ENCODE measurements around the gene CDKN2AIPNL. TPM values are rescaled to one million over a fixed set of nuclear protein-coding genes. Genes with fewer than 3 reads are reported as not detected.

The CDKN2AIPNL gene
- total RNA-seq, 1 experiment from 2014 or later: 82.4 TPM

GRCh38 chr5:134459010-134459403, 47.3 kb upstream of the CDKN2AIPNL start:
- no TSS peak for BruUV-seq (replicated peaks)
- Mint-ChIP-seq H3K4me3 (ENCODE audit: unreplicated experiment) (no peak overlapping the region), H3K9me3 (ENCODE audit: unreplicated experiment) (no peaks in the 10 kb centered on the region), H3K4me1 (ENCODE audit: insufficient read depth, unreplicated experiment) (peaks cover 37% of the 10 kb centered on the region), H3K36me3 (ENCODE audit: insufficient read depth, unreplicated experiment) (no peaks in the 10 kb centered on the region), H3K27ac (ENCODE audit: low read depth, unreplicated experiment) (peak overlapping the region; percentile 68), H3K27me3 (ENCODE audit: insufficient read depth, unreplicated experiment) (no peaks in the 10 kb centered on the region)
- CTCF ChIA-PET: interaction anchor here (0.8 to 2.5 kb wide), 6 partner anchors 13 to 281 kb away, joined by 3 to 16 read pairs (median 4); no protein-coding TSS in a partner anchor
- POLR2A ChIA-PET: interaction anchor here (0.8 to 11.6 kb wide), 10 partner anchors 8 to 92 kb away, joined by 3 to 321 read pairs (median 6); partner anchors contain the start of genes CDKL3, CDKN2AIPNL and JADE2
- intact Hi-C loops (cut with micrococcal nuclease): no loop called here
- no peak for TF ChIP-seq CTCF (IDR thresholded peaks at IDR 0.05; ENCODE audit: unreplicated experiment)
- no peak for DNase-seq (ENCODE audit: unreplicated experiment)

GRCh38 chr5:134458234-134459009, 46.7 kb upstream of the CDKN2AIPNL start:
- Mint-ChIP-seq H3K27ac (ENCODE audit: low read depth, unreplicated experiment) (peak overlapping the region; percentile 68), H3K27me3 (ENCODE audit: insufficient read depth, unreplicated experiment) (no peaks in the 10 kb centered on the region), H3K36me3 (ENCODE audit: insufficient read depth, unreplicated experiment) (no peaks in the 10 kb centered on the region), H3K4me1 (ENCODE audit: insufficient read depth, unreplicated experiment) (peaks cover 37% of the 10 kb centered on the region), H3K4me3 (ENCODE audit: unreplicated experiment) (no peak overlapping the region), H3K9me3 (ENCODE audit: unreplicated experiment) (no peaks in the 10 kb centered on the region)
- intact Hi-C loops (cut with micrococcal nuclease): no loop called here
- ChIA-PET CTCF (interaction anchor here (0.6 to 2.5 kb wide), 6 partner anchors 20 to 1033 kb away, joined by 3 to 16 read pairs (median 3); no protein-coding TSS in a partner anchor), POLR2A (interaction anchor here (0.7 to 11.6 kb wide), 10 partner anchors 8 to 92 kb away, joined by 3 to 269 read pairs (median 4); partner anchors contain the start of genes CDKL3, CDKN2AIPNL and JADE2)
- DNase-seq (ENCODE audit: unreplicated experiment): peak; percentile 52
- TF ChIP-seq CTCF (IDR thresholded peaks at IDR 0.05; ENCODE audit: unreplicated experiment): no peak
- no TSS peak for BruUV-seq (replicated peaks)

GRCh38 chr5:134457801-134458200, 46.1 kb upstream of the CDKN2AIPNL start:
- Mint-ChIP-seq H3K4me3 (ENCODE audit: unreplicated experiment) (no peak overlapping the region), H3K4me1 (ENCODE audit: insufficient read depth, unreplicated experiment) (peaks cover 37% of the 10 kb centered on the region), H3K27me3 (ENCODE audit: insufficient read depth, unreplicated experiment) (no peaks in the 10 kb centered on the region), H3K9me3 (ENCODE audit: unreplicated experiment) (no peaks in the 10 kb centered on the region), H3K27ac (ENCODE audit: low read depth, unreplicated experiment) (no peak overlapping the region), H3K36me3 (ENCODE audit: insufficient read depth, unreplicated experiment) (no peaks in the 10 kb centered on the region)
- TF ChIP-seq CTCF (IDR thresholded peaks at IDR 0.05; ENCODE audit: unreplicated experiment): no peak
- POLR2A ChIA-PET: interaction anchor here (0.7 to 2.5 kb wide), 4 partner anchors 9 to 49 kb away, joined by 3 to 11 read pairs (median 7); no protein-coding TSS in a partner anchor
- CTCF ChIA-PET: interaction anchor here (2.5 kb wide), 1 partner anchor 54 kb away, joined by 16 read pairs; no protein-coding TSS in a partner anchor
- intact Hi-C loops (cut with micrococcal nuclease): no loop called here
- BruUV-seq (replicated peaks): no TSS peak
- no peak for DNase-seq (ENCODE audit: unreplicated experiment)

- no peak overlapping the region for H3K4me3 Mint-ChIP-seq (ENCODE audit: unreplicated experiment)
- no peak for DNase-seq (ENCODE audit: unreplicated experiment)
- H3K36me3 Mint-ChIP-seq (ENCODE audit: insufficient read depth, unreplicated experiment): no peaks in the 10 kb centered on the region
- no peak for TF ChIP-seq CTCF (IDR thresholded peaks at IDR 0.05; ENCODE audit: unreplicated experiment)
- intact Hi-C loops (cut with micrococcal nuclease): no loop called here
- no peaks in the 10 kb centered on the region for H3K9me3 Mint-ChIP-seq (ENCODE audit: unreplicated experiment)
- CTCF ChIA-PET: no interaction called here
- H3K4me1 Mint-ChIP-seq (ENCODE audit: insufficient read depth, unreplicated experiment): peaks cover 43% of the 10 kb centered on the region
- POLR2A ChIA-PET: interaction anchor here (1.2 to 2.5 kb wide), 3 partner anchors 9 to 18 kb away, joined by 3 to 11 read pairs (median 10); no protein-coding TSS in a partner anchor
- no peak overlapping the region for H3K27ac Mint-ChIP-seq (ENCODE audit: low read depth, unreplicated experiment)
- H3K27me3 Mint-ChIP-seq (ENCODE audit: insufficient read depth, unreplicated experiment): no peaks in the 10 kb centered on the region
- BruUV-seq (replicated peaks): no TSS peak
Measured at GRCh38 chr5:134456825-134457224, 45.1 kb upstream of the CDKN2AIPNL start.

Data from MCF 10A (cell line).